Omental fat pad (tissue), 4 donors: Measurements from ENCODE around the gene COX6A2. TPM values are rescaled to one million over a fixed set of nuclear protein-coding genes. Genes with fewer than 3 reads are reported as not detected.

Experiments used
- ATAC-seq: fragments of 150-250 bp; one replicate; pipeline ENCODE4 v1.9.1; 2016; ENCODE audit warnings: mild to moderate bottlenecking, moderate library complexity; ENCODE audit not compliant: low FRiP score
- DNase-seq: peaks from one replicate; pipeline ENCODE4 v3.0.0-alpha.2; 2019; ENCODE audit warnings: low spot score
- CTCF ChIP-seq, 3 donors: fragments of 450-650 bp; IDR thresholded peaks; one replicate each; pipeline ENCODE4 v1.5.1; 2016 to 2017; ENCODE audit warnings: antibody characterized with exemption in 3 of 3, mild to moderate bottlenecking in 3 of 3, moderate library complexity in 2 of 3
- total RNA-seq, 4 donors: library from RNA; depleted of rRNA; stranded (reverse); fragments of >200 nt; gene quantifications; one replicate each; pipeline ENCODE4 v1.1.0, GENCODE V29; 2016

Gene COX6A2
- total RNA-seq, 4 donors from 2014 or later: not detected

- no peak for DNase-seq
- ATAC-seq: no peak
- no peak for TF ChIP-seq CTCF (IDR thresholded peaks at IDR 0.05)
Observed at GRCh38 chr16:31461201-31461920, 33.2 kb upstream of the COX6A2 start.

GRCh38 chr16:31460582-31461002, 32.4 kb upstream of the COX6A2 start:
- no peak for ATAC-seq
- no peak for TF ChIP-seq CTCF (IDR thresholded peaks at IDR 0.05)
- DNase-seq: no peak

GRCh38 chr16:31459687-31460581, 31.8 kb upstream of the COX6A2 start:
- ATAC-seq (peak; percentile 90), DNase-seq (peak; percentile 98)
- no peak for TF ChIP-seq CTCF (IDR thresholded peaks at IDR 0.05)

GRCh38 chr16:31458844-31459686, 30.9 kb upstream of the COX6A2 start, which contains the start of gene ARMC5:
TSS of gene ARMC5 (plus strand) at chr16:31459501. CDS start at chr16:31459525, 24 bp downstream.
- DNase-seq (peak; percentile 85), ATAC-seq (peak; percentile 90)
- peak in 1 of 3 donors; percentile 4 for TF ChIP-seq CTCF (IDR thresholded peaks at IDR 0.05)

GRCh38 chr16:31458073-31458843, 30.1 kb upstream of the COX6A2 start:
- DNase-seq (no peak), ATAC-seq (no peak)
- TF ChIP-seq CTCF (IDR thresholded peaks at IDR 0.05): no peak

GRCh38 chr16:31456988-31457360, 28.8 kb upstream of the COX6A2 start:
- TF ChIP-seq CTCF (IDR thresholded peaks at IDR 0.05): no peak
- DNase-seq (no peak), ATAC-seq (no peak)
